Glomerular visceral epithelial cell (primary cell): ENCODE results near the gene RASL12.

ENCODE experiments used
- DNase-seq: peaks from one replicate; pipeline ENCODE4 v3.0.0-alpha.2; 2016; ENCODE audit errors: extremely low spot score

RASL12 gene

DNA sequence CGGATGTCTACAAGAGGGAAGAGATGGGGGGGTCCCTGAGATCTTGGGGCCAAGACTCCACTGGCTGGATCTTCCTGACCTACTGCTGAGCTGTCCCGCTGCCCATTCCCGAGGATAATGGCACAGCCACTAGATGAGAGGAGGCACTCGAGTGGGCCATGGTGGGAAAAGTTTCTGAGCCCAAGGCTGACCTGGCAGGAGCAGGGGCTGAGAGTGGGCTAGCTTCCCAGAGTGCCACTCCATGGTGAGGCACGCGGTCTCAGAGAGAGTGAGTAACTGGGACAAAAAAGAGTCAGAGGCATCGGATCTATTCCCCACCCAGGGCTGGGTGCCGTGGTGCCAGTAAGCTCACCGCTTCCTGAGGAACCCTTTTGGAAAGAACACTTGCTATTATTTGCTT is 11.7 kb downstream of the RASL12 start:
- DNase-seq: no peak

DNA sequence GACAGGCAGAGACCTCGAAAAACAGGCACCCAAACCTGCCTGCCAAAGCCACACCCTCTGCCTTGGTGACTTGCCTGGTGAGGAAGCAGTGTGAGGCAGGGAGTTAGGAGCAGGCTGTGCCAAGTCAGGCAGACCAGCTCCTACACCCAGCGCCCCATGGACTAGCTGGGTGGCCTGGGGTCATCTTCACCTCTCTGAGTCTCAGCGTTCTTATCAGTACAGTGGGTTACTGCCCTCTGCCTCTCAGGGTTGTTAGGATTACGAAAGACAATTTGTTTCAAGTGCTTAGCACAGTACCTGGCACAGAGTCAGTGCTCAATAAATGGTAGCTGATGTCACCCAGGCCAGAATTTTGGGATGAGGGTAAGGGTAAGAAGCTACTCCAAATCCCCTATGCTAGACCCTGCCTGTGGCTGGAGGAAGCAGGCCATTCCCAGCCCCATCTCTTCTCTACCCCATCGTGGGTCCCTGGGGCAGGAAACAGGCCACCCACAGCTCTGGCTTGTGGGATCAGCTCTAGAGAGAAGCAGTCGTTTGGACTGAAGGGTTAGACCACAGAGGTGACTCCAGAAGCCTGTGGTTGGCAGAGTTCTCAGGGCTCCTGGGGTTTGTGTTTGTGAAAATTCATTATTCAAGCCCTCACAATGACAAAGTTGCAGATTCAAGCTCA is 12.5 kb downstream of the RASL12 start:
- peak; percentile 81 for DNase-seq

DNA sequence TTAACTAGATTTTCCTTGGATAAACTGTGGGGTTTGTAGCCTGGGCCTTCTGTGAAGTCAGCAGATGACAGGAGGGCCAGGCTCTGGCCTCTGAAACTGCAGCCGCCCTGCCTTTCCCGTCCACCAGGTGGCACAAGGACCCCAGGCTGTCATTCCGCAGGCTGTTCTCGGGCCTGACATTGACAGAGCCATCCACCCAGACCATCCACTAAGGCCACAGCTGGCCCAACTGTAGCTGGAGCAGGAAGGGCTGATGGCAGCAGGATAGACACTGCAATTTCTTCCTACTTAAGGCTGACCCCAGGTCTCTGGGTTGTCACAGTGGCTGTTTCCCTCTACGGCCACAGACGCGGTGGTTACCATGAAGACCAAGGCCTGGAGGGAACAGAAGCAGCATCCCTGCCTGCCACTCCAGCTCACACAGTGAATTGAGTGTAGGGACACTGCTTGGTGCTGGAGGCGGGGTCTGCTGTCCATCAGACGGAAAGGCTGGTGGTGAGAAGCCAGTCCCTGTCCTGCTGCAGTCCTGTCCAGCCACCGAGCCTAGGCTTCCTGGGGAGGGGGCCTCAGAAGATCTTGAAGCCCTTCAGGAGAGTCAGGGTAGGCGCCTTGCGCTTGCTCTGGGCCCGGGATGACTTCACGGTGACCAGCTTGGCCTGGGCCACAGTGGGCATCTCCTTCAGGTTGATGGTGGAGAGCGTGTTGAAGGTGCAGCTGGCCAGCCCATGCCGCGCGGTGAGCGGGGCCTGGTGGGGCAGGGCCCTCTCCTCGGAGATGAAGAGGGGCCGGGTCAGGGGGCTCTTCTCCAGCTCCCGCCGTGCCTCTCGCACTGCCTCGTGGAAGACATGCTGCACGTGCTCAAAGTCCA is 13.2 kb downstream of the RASL12 start:
- DNase-seq: peak; percentile 78

DNA sequence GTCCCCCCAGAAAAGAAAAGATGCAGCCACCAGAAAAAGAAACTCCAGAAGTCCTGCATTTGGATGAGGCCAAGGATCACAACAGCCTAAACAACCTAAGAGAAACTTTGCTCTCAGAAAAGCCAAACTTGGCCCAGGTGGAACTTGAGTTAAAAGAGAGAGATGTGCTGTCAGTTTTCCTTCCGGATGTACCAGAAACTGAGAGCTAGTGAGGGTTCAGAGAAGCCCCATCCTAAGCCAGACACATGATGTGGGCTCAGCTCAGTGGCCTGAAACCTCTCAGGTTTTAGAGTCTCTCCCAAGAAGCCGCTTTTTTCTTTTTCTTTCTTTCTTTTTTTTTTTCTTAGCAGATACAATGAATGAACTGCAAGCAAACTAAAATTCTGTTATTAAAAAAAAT is 14.8 kb downstream of the RASL12 start:
- DNase-seq: no peak

DNA sequence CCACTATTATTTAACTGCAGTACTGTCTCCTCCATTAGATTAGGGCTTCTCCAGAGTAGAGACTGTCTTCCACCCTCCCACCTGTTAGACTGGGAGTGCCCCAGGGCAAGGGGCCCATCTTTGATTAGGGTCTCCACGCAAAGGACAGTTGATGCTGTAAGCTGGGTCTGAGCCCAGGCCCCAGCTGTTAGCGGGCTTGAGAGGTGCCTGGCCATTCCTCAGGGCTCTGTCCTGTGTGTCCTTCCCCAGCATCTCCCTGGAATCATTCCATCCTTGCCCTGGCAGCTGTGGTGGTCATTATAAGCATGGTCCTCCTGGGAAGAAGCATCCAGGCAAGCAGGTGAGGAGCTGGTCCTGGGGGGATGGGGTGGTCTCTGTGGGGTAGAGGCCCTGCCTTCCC is 16.5 kb downstream of the RASL12 start:
- no peak for DNase-seq

DNA sequence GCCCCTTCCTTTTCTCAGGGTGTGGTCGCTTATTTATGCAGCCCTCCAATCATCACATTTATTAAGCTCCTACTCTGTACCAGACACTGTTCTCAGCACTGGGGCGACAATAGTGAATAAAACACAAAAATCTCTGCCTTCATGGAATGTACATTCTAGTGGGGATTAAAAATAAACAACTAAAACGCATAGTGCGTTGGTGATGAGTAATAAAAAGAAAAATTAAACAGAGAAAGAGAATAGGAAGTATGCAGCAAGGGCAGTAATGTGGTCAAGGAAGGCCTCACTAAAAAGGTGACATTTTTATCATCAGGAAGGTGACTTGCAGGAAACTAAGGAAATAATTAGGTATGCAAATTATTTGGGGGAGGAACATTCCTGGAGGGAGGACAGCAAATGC is 17.5 kb downstream of the RASL12 start:
- DNase-seq: no peak

DNA sequence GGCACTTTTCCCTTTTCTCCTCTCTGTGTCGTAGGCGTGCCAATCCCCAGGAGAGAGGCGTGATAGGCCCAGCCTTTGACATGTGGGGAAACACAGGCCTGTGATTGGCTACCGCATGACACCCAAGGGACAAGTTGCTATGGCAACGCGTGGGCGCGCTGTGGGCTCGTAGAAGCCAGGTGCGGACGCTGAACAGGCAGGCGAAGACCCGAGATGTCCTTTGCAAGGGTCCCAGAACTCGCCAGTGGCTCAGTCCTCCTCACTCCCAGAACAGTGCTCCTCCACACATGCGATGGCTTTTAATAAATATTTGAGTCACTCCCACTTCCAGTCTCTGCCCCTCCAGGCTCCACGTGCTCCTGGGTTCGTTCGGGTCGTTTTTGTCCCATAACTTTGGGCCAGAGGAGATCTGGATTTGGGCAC is 18.4 kb downstream of the RASL12 start:
- peak; percentile 57 for DNase-seq

DNA sequence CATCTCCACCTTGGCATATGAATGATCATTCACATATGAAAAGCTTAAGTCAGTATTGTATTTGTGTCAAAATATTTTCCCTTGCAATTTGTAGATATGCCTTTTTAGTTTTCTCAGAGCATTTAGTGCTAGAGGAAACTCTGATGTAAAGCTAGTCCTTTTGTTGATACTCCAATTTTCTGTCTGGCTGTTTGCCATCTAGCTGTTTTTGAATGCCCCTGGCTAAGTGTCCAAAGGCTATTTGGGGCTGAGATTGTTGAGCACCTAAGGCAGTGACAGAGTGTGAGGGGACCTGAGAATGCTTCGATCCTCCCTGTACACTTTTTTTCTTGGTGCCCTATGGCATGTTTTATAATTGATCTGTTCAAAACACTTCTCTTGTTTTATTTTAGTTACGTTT is 19.6 kb downstream of the RASL12 start:
- DNase-seq: no peak

DNA sequence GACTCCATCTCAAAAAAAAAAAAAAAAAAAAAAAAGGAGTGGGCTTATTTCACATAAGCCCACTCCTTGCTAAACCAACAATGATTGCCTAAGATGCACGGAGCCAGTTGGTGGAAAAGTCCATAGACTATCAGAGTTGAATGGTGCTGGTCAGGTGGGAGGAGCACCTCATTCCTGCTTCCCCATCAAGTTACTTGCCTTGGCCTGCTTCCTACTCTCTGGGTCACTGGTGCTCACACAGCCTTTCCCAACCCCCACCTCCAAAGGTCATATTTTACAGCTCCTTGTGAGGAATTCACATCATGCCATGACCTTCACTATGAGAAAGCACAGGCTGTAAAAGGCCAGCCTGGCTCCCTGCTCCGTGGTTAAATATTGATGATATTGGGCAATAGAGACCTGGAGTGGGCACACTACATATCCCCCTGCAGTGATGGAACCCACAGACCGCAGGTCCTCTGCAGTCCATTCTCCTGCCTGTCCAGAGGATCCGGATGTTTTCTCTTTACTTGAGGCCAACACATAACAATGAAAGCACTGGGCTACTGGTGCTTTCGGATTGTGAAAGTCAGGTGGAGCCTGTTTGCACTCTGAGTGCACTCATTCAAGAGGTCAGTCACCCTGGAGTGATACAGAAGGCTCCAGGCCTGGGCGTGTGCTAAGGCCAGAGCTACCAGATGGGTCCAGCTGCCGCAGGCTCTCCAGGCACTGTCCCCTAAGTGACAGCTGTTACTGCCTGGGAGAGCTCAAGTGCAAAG is 22.9 kb downstream of the RASL12 start, which contains the start of gene SLC51B:
Gene SLC51B, plus strand, starts transcription at position 664 of the 758 bp plus-strand sequence. CDS start 4,618 bp downstream, outside the sequence.
- DNase-seq: peak; percentile 26

DNA sequence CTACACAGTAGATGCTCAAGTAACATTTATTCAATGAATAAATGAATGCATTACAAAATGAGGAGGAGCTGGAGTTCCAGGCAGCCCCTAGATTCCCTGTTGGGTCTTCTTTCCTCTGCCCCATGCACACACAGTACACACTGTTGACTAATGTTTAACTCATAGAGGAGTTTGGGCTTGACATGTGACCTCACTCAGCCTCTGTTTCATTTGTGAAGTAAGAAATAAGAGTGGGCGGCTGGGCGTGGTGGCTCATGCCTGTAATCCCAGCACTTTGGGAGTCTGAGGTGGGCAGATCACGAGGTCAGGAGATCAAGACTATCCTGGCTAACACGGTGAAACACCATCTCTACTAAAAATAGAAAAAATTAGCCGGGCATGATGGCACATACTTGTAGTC is 23.6 kb downstream of the RASL12 start:
- DNase-seq: peak; percentile 59

DNA sequence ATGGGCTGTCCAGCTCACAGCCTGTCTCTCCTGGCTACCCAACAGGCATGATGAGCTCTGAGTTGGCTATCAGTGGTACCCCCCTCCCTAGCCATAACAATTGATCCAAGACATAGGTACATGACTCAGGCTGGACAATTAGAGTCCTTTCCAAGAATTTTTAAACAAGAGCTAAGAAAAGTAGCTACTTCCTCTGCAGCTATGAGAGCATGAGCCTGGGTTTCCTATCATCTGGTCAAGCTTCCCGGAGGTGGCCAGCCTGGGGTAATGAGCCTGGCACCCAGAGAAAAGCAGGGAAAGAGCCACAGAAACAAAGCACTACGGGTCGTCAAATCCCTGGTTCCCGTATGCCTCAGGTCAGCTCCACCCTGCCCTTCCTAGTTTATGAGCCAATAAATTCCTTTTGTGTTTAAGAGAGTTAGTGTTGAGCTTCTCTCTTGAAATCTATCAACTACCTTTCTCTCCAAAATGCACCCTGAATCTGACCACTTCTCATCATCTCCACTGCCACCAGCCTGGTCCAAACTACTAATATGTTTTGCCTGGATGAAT is 24.9 kb downstream of the RASL12 start:
- DNase-seq: no peak

DNA sequence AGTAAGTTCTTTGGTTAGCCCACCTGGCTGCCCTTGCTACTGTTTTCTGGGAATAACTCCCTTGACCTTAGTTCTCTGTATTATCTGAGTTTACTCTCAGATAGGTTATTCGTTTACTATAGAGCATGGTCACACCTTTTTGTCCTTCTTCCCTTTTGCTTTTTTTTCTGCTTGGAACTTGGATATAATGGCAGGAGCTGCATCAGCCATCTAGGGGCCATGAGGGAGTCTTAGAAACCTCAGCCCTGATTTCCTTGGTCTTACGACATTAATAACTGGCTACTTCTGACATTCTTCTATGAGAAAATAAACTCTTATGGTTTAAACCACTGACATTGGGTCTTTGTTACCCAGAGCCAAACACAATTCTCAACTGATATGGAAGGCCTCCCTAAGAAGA is 26.0 kb downstream of the RASL12 start:
- DNase-seq: no peak

DNA sequence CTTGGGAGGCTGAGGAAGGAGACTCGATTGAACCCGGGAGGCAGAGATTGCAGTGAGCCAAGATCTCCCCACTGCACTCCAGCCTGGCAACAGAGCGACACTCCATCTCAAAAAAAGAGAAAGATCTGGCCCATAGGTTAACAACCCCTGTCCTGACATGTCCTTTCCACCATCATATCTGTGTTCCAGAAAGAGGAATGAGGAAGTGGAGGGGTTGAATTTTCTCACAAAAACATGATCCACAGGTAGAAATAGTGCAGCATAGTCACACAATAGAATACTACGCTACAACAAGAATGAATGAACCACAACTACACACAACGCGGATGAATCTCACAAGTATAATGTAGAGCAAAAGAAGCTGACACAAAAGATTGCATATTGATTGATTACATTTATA is 27.3 kb downstream of the RASL12 start:
- DNase-seq: no peak

DNA sequence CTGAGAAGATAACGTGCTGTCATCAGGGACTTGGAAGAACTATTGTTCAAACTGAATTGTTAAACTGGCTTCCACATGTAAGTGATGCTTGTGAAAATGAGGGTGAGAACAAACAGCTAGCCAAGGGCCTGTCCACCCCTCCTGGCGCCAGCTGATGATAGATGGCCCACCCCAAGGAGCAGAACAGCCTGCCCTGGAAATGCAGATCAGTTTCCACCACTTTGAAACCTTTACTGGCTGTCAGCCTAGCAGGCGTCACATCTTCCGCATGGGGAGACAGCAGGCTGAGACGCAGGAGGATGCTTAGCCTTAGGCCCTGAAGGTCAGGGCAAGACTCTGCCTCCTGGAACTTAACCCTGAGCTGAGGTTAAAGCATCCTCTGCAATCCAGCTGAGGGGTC is 29.0 kb downstream of the RASL12 start:
- DNase-seq: no peak

DNA sequence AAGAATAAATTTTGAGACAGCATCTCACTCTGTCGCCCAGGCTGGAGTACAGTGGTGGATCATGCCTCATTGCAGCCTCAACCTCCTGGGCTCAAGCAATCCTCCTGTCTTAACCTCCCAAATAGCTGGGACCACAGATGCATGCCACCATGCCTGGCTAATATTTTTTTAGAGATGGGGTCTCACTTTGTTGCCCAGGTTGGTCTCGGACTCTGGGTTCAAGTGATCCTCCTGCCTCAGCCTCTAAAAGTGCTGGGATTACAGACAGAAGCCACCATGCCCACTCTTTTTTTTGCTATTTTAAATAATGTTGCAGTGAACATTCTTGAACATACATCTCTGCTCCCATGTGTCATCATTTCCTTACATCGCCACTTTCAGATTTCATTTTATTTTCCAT is 29.4 kb downstream of the RASL12 start:
- no peak for DNase-seq

DNA sequence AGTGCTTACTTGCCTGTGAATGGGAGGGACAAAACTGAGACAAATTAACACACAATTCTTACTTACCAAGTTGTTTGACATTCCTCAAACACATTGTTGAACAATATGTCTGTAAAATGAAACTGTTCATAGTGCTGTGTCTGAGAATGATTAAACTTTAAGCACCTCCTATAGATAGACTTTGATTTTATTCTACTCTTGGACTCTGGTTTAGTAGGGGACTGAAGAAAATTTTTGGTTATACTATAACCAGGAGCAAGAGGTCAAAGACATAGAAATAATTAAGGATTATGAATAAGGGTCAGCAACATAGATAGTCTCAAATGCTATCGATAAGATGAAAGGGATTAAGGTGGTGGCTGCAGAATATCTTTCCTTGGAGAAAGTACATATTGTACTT is 30.5 kb downstream of the RASL12 start:
- DNase-seq: no peak

DNA sequence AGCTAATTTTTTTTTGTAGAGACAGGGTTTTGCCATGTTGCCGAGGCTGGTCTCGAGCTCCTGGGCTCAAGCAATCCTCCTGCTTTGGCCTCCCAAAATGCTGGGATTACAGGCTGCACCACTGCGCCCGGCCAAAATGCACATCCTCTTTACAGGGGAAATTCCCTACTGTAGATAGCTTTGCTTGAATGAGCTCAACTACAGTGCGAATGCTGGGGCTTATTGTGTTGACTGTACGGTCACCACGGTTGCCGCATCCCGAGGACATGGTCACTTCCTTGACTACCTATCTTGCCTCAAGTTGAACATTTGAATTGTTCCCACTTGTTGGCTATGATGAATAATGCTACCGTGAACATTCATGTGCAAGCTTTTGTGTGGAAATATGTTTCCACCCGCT is 33.1 kb downstream of the RASL12 start:
- no peak for DNase-seq

DNA sequence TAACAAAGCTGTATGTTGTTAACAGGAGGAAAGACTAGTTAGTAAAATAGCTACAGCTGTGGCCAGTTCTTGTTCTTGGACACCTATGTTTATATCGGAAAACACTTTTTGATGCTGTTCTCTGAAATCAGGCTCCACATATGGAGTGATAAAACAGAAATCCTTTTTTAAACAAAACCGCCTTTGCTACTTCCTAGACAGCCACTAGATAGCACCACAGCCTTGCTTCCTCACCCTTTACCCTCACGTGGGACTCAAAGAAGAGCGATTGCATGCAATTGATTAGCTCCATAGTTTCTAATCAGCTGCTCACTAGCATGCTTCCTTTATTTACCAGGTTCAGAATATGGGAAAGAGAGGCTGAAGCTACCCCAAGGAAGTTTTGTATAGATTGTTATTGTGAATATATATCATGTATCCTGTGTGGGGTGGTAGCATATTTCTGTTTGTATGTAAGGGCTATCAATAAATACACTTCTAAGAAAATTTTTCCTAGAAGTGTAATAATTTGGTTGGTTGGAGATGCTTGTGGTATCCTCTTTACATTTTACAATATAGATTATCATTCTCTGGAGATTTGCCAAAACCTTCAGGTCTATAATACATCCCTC is 34.0 kb downstream of the RASL12 start:
- DNase-seq: peak; percentile 38

DNA sequence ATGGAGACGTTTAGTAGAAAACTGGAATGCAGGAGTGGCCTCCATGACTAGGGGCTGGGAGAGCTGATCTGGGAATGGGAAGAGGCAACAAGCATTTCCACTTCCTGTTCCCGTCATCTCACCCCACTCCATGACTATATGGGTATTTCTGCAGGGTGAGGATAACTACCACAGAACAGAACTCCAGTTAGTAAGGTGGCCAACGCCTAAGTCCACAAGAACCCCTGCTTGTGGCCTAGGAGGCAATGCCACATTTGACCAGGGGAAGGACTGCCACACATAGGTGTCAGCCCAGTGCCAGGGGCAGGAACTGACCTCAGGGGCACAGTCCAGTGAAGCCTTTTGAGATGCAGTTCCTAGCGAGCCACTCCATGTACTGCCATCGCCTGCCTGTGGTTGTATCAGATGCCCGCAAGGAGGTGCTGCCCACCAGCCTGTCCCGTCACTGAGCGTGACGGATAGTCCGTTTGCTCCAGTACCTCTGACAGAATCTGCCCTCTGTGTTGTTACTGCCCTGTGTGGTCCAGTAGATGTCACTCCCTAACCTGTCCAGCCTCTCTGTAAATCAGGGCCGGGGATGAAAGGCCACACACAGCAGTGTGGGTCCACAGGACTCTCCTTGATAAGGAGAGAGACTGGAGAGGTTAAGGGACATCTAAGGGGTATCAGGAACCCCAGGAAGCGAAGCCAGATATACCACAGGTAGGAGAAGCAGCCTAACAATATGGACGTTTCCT is 34.8 kb downstream of the RASL12 start:
- DNase-seq: peak; percentile 89

DNA sequence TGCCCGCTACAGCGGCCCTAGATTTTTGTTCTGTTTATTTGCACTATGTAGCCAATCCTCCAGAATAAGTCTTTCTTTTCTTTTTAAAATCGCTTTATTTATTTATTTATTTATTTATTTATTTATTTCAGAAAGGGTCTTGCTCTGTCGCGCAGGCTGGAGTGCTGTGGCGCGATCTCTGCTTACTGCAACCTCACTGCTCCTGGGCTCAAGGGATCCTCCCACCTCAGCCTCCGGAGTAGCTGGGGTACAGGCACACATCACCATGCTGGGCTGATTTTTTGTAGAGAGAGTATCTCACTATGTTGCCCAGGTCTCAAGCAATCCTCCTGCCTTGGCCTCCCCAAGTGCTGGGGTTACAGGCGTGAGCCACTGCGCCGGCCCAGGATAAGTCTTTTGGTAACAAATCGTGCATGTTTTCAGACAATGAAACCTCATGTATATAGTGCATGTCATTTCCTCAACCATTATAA is 38.0 kb downstream of the RASL12 start:
- DNase-seq: no peak
